ENCODE measurements around the gene RNLS. TPM values are rescaled to one million over a fixed set of nuclear protein-coding genes. Genes with fewer than 3 reads are reported as not detected.
"Not testable (repeated sequence)": the region's sequence is repeated elsewhere in the genome, so short reads cannot be mapped to it uniquely, and the experiment has no call there.

The RNLS gene
- total RNA-seq, 1 donor from 2014 or later = 0.19 TPM

DNA sequence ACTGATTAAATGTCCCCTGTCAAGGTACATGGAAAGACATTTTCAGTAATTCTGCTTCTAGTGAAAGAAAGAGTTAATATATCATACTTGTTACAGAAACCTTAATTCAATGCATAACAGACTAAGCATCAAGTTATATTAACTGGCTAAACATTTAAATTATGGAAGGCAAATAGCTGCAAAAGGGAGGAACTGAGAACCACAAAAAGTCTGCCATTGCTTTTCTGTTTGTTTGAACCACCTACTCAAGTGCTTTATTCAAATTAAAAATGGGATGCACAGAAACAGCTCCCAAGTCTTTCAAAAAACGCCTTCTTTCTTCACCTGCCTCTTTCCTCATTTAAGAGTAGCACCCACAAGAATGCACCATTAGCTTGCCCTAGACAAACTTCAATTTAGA, 271.9 kb downstream of the RNLS start:
- DNase-seq (ENCODE audit: low read depth) = no peak

DNA sequence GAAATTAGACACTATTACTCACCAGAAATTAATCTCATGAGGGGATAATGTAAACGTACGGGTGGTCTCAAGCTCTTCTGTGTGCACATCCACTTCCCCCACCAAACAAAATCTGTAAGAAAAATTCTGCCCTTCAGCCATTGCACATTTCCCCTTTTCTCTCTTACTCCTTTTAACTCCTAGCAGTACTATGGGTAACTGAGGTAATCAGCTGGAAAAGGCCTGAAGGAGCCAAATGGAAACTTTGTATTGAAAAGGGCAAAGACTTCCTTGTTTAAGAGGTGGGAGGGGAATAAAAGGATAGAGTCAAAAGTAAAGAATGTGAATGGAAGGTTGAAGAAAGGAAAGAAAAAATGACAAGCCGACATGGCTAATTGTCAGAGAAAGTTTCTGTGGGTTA, 273.8 kb downstream of the RNLS start:
- DNase-seq (ENCODE audit: low read depth) = no peak

DNA sequence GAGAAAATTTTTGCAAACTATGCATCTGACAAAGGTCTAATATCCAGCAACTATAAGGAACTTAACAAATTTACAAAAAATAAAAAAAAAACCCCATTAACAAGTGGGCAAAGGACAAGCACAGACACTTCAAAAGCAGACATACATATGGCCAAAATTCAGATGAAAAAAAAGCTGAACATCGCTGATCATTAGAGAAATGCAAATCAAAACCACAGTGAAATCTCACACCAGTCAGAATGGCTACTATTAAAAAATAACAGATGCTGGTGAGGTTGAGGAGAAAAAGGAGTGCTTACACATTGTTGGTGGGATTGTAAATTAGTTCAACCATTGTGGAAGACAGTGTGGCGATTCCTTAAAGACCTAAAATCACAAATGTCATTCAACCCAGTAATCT, 274.8 kb downstream of the RNLS start:
- DNase-seq (ENCODE audit: low read depth) = not testable (repeated sequence)

DNA sequence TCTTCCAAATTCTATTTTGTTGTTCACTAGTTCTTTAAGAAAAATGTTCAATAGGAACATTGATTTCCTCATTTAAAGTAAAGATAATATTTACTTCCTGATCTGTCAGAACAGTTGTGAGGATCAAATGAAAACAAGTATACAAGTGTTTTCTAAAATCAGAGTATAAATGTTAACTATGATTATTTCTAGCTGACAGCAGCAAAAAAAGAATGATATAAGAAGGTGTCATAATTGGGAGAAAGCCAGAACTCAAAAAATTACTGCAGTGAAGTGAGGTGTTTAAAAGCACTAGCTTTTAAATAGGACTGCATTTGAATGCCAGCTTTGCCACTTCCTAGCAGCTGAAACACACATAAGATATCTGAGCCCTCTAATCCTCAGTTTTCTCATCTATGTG, 283.3 kb downstream of the RNLS start:
- no peak for DNase-seq (ENCODE audit: low read depth)

DNA sequence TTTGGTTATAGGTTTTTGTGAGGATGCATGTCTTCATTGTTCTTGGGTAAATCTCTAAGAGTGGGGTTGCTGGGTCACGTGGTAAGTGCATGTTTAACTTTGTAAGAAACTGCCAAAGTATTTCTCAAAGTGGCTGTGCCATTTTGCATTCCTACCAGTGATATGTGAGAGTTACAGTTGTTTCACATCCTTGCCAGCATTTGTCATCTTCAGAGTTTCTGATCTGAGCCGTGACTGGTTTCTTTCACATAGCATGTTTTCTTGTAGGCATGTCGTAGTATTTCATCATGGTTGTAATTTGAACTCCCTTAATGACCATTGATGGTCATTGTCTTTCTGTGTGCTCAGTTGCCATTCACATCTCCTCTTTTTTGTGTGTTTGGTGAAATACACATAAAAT, 286.0 kb downstream of the RNLS start:
- DNase-seq (ENCODE audit: low read depth) = no peak

DNA sequence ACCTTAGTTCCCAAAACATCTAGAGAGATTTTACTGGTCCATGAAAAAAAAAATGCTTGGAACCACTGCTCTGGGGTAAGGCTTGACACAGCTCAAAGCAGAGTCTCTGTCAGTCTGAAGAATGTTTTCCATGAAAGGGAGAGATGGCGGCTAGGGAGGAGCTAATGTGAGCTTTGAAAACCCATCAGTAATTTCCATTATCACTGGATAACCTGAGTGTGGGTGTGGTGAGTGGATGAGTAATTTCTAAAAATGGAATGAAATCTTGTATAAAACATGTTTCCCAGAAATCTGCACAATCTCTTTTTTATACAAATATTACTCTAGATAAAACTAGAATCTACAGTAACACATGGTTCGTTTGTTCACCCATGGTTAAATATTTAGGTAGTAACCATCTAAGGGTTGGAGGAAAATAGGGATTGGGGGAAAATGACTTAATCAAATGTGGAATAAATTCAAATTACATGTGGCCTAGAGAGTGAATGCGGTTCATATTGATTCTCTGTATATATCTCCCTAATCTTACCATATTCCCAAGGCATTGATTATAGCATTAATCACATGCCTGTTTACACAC, 289.4 kb downstream of the RNLS start:
- DNase-seq (ENCODE audit: low read depth) = no peak

DNA sequence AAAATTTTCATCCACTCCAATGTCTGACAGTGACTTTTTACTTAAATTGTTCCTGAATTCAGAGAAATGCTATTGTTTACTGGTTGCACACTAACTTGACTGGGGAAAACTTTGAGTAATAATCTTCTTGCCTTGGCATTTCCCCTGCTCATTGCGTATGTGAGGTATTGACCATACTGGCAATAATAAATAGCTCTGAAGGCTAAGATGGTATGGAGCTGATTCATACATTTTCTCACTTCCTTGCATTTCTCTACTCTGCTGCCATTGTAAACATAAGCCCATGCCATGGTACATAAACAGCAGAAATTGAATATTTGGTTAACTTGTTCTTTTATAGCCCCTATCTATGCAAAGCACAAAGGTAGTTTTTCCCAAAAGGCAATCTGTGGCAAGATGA, 290.0 kb downstream of the RNLS start:
- no peak for DNase-seq (ENCODE audit: low read depth)

DNA sequence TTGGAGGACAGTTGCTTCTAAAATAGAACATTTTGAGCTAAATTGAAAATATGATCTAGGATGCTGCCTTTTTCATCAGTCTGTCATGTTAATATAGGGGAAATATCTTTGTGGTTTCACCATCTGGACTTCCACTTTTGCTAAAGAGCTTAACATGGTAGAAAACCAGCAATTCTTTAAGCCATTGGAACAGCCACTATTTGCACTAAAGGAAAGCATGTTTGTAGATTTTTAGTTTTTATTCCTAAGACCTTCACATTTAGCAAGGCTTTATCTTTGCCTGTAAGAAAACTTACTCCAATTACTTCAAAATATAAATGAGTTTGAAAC, 291.0 kb downstream of the RNLS start:
- no peak for DNase-seq (ENCODE audit: low read depth)

DNA sequence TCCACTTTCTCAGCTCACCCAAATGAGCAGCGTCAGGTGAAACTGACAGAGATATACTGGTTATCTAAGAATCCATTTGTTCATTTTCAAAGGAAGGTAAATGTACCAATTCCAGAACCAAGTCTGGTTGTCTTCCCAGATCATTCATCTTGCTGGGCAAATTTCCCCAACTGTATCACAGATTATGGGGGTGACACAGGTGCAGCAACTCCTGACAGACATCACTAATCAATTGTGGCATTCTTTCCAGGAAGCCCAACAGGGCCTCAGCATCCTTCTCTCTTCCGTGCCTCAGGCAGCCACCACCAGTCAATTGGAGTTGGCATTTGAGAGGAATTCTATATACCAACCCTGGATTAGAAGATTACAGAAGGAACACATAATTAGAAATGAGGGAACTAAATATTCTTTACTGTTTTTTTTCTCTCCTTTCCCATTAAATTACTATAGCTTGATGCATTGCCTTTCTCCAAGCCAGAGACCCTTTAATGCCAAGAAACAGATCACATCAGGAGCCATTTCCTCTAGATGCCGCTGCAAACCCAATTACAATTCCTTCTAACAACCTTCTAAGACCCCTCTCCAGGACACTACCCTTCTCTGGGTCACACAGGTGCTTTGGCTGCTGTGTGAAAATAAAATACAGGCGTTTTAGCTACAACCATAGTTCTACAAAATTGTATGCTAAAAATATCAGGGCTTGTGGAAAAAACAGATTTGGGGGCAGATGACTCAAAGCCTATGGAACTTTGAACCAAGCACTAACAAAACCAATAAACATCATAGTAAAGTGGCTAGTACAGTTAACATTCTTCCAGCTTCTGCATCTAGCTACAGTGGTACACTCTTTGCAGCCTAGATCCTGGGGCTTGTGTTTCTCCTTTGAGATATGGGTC, 291.6 kb downstream of the RNLS start:
- DNase-seq (ENCODE audit: low read depth) = no peak

DNA sequence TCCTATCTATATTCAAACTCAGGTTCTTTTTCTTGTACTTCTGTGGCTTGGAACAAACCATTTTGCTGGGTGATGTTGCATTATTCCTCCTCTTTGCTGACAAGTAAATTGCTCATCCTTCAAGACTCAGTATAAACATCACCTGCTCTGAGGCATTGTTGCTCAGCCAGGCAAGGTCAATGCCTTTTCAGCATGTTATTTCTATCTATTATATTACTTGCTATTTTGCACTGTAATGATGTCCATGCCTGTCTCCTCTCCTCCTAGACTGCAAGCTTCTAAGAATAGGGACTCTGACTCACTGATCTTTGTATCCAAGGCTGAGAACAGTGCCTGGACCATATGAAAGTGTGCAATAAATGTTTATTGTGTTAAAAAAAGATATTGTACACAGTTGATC, 293.8 kb downstream of the RNLS start:
- DNase-seq (ENCODE audit: low read depth) = peak; percentile 39

DNA sequence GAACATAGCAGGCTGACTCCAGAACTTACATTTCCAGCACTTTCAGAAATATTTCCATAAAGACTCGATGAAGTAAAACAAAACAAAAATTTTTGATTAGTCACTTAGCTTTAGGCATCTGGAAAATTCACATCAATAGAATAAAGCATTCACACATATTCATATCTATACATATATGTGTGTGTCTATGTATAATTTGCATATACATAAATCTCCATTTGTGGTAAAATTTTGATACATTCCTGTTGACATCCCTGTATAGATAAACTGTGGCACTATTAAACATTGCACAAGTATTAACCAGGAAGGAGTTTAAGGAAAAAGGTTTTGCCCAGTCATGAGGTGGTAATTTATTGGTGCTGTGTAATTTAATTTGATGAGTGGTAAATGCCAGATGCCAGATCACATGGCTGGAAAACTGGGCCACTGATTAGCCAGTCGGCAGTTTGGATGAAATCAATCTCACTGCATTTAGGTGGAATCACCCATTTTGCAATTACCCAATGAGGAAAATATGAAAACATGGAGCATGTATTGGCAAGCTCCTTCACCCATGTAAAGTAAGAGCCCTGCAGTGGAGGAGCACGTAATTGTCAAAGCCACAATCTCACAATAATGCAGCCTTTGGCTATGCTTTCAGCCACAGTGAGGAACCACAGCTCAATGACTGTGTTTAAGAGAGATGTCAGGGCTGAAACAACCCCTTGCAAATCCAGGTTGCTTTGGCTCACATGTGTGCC, 294.6 kb downstream of the RNLS start:
- no peak for DNase-seq (ENCODE audit: low read depth)

DNA sequence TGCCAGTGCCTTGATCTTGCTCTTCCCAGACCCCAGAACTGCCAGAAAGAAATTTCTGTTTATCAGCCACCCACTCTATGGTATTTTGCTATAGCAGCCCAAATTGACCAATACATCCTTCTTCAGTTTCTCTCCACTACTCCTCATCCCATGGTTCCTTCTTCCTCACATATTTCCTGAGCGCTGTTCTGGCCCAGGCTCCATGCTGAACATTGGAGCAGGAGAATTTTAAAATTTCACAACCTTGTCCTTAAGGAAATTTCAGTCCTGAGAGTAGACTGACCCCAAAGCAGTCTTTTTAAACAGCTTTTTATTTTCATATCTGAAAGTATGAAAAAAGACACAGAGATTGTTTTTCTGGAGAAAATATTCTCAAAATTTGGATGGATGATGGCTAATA, 297.1 kb downstream of the RNLS start:
- DNase-seq (ENCODE audit: low read depth) = no peak

DNA sequence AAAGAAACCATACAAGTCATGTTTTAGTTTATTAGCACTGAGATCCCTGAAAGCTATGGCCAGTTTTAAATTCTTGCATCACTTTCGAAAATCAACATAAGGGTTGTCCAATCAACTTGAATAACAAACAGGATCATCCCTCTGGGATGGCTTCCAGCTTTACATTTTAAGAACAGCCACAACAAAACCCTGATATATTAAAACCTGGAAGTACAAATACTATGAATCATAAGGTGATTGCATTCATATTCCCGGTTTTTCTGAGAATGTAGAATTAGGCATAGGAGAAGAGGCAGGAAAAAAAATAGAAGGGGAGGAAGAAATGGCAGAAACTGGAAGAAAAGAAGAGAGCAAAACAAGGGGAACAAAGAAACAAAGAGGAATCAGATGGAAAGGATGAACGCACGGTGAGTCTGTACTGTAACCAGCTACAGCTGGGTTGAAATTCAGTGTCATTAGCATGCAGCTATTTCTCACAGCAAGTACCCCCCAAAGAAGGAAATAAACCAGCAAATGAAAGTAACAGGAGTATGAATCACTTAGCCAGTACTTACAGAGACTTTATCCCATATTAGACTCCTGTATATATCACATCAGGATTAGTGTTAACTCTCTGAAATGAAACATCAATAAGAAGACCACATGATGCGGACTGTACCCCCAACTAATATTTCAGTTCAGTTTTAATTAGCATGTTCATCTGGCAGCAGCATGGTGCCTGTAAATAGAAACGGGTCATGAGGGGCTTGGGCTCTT, 301.3 kb downstream of the RNLS start:
- no peak for DNase-seq (ENCODE audit: low read depth)

DNA sequence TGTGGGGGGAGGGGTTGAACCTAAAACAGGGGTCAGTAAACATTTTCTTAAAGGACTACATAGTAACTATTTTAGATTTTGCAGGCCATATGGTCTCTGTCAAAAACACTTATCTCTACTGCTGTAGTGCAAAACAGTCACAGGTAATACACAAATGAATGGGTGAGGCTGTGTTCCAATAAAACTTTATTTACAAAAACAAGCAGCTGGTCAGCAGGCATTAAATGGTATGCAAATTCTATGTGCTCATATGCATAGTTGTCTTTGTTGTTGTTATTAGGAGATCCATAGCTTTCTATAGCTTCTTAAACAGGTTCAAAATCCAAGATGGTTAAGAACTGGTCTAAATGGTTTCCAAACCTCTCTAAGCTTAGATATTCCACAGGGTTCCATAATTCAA, 302.6 kb downstream of the RNLS start:
- no peak for DNase-seq (ENCODE audit: low read depth)

DNA sequence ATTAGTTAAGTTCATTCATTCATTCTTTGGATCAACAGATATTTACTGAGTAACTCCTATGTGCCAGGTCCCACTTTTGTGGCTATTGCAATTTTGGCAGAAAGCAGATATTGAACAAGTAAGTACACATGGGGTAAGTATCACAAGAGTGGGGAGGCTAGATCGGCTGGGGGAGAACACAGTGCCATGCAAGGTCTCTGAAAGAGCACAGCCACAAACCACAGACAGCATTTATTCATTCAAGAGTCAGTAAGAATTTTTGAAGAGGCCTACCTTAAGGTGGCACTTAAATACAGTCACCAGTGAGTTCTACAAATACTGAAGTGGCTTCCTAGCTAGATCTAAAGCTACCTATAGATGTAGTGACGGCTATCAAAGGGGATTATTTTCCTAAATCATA, 304.2 kb downstream of the RNLS start:
- DNase-seq (ENCODE audit: low read depth) = no peak

DNA sequence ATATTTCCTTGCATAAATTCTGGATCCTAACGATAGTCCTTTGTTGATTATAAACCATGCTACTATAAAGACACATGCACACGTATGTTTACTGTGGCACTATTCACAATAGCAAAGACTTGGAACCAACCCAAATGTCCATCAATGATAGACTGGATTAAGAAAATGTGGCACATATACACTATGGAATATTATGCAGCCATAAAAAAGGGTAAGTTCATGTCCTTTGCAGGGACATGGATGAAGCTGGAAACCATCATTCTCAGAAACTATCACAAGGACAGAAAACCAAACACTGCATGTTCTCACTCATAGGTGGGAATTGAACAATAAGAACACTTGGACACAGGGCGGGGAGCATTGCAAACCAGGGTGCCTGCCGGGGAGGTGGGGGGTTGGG, 306.2 kb downstream of the RNLS start:
- not testable (repeated sequence) for DNase-seq (ENCODE audit: low read depth)

DNA sequence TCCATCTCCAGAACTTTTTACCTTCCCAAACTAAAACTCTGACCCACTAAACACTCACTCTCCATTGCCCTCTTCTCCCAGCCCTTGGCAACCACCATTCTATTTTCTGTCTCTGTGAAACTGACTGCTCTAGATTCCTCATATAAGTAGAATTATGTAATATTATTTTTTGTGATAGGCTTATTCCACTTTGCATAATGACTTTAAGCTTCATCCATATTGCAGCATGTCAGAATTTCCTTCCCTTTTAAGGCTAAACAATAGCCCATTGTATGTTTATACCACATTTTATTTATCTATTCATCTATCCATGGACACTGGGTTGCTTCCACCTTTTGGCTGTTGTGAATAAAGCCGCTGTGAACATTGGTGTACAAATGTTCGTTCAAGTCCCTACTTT, 308.8 kb downstream of the RNLS start:
- no peak for DNase-seq (ENCODE audit: low read depth)

DNA sequence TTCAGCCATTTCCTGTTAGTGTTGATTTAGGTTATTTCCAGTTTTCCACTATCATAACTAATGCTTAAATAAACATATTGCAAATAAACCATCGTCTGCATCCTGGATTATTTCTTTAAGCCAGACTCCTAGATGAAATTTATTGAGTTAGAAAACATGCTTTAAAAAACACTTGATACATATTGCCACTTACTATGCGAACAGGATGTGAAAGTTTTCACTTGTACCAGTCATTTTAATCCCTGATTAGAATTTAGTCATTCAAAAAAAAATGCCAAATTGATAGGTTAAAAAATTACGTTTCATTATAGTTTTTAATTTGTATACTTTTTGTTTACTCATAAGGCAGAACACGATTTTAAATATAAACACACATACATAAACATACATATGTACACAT, 309.6 kb downstream of the RNLS start:
- no peak for DNase-seq (ENCODE audit: low read depth)

DNA sequence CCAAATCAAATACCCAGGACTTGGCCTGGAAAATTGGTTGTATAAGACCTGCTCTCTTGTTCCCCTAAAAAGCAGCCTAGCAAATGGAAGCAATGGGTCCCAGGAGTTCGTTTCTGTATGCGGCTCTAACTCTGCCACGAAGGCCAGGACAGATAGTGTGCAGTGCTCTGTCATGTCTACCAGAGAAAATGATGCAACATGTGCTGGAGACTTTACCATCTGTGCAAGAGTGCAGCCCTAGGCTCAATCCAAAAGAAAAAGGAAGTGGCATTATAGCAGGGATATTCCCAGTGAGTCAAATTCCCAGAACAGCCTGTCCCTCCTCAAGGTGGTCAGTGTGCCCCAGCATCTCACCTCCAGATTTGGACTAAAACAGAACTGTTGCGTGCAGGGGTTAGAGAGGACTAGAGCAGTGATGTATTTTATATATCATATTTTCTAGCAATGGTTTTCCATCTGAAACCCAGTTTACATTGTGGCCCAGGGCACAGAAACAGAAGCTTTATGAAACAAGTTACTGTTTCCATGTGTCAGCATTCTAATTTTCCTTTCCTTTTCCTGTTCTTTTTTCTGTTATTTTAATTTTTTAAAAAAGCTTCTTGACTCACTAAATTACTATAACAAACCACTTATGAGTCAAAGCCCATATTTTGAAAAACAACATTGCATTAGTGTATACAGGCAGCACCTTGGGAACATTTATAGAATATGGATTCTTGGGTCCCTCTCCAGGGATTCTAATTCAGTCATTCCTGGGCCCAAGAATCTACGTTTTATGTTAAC, 311.2 kb downstream of the RNLS start:
- DNase-seq (ENCODE audit: low read depth) = no peak

DNA sequence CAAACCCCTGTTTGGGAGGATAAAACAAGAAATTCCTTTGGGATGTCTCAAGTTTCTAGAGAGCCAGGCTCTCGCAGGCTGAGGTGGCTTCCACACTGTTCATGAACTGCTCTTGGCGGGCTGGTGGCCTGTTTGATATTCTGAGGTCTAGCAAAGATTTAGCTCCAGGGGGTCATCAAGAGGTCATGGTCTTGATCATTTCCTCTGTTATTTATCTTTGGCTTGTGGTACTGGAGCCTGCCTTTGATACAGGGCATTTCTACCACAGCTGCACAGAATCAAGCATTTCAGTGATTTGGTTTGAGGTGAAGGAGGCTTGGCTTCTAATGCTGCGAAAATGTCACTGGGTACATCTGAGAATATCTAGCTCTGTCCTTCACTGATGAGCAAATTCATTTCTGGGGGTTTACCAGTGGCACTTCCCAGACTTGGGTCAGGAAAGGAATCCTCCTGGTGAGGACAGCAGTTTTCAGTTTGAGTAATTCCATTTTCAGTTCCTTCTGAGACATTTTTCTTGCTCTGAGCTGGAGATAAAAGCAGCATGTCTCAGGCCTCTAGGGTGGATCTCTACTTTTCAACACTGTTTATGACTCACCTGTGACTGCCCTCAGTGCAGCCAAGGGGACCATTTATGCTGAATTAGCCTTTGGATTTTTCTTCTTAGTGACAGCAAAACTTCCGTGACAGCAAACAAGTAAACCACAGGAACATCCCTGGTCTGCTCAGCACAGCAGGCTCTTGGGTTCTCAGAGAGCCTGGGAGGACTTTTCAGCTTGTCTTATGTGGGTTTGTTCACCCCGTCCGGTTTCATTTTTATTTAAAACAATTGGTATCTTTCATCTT, 312.0 kb downstream of the RNLS start:
- DNase-seq (ENCODE audit: low read depth) = peak; percentile 81

Data from myocyte (in vitro differentiated cells).